Limb (tissue), 2 donors: Measurements from ENCODE around the gene TUBA1C.

Experiments used
- DNase-seq, 2 donors: peaks; one replicate each; pipeline ENCODE4 v3.0.0-alpha.2; 2016; ENCODE audit errors: extremely low spot score in 2 of 2

The TUBA1C gene

GRCh38 chr12:49264873-49265792 lies at the start of gene TUBA1C:
Gene TUBA1C (plus strand): TSS chr12:49265082. CDS start chr12:49265182, 100 bp downstream.
- peak; percentile 87 to 91 for DNase-seq

- no peak for DNase-seq
Observed at GRCh38 chr12:49219417-49220026, 45.4 kb upstream of the TUBA1C start.

GRCh38 chr12:49220972-49221371 lies 43.9 kb upstream of the TUBA1C start:
- no peak for DNase-seq

- DNase-seq = no peak
Observed at GRCh38 chr12:49223122-49223521, 41.8 kb upstream of the TUBA1C start.

GRCh38 chr12:49223590-49224369 lies 41.1 kb upstream of the TUBA1C start:
- no peak for DNase-seq

- DNase-seq = no peak
Observed at GRCh38 chr12:49225576-49226166, 39.2 kb upstream of the TUBA1C start.

- no peak for DNase-seq
Observed at GRCh38 chr12:49227713-49228112, 37.2 kb upstream of the TUBA1C start.

GRCh38 chr12:49228653-49229052 lies 36.2 kb upstream of the TUBA1C start:
- DNase-seq = no peak

- no peak for DNase-seq
Observed at GRCh38 chr12:49230176-49230804, 34.6 kb upstream of the TUBA1C start.

GRCh38 chr12:49230805-49231194 lies 34.1 kb upstream of the TUBA1C start:
- DNase-seq = no peak

GRCh38 chr12:49231878-49232655 lies 32.8 kb upstream of the TUBA1C start:
- DNase-seq = peak; percentile 41 to 62

GRCh38 chr12:49232940-49233841 lies 31.7 kb upstream of the TUBA1C start:
- peak in 1 of 2 donors; percentile 78 for DNase-seq

GRCh38 chr12:49233842-49234526 lies 30.9 kb upstream of the TUBA1C start:
- DNase-seq = peak in 1 of 2 donors; percentile 68

GRCh38 chr12:49236423-49236822 lies 28.5 kb upstream of the TUBA1C start:
- no peak for DNase-seq

- no peak for DNase-seq
Observed at GRCh38 chr12:49243631-49244030, 21.3 kb upstream of the TUBA1C start.

- no peak for DNase-seq
Observed at GRCh38 chr12:49244176-49244575, 20.7 kb upstream of the TUBA1C start.

- no peak for DNase-seq
Observed at GRCh38 chr12:49251357-49251756, 13.5 kb upstream of the TUBA1C start.

- DNase-seq = no peak
Observed at GRCh38 chr12:49253033-49253623, 11.8 kb upstream of the TUBA1C start.
